HPDE6-E6E7 (cell line): ENCODE data around the gene VENTX.

Experiments
- DNase-seq: peaks from one replicate; pipeline ENCODE4 v3.0.0; 2011; ENCODE audit warnings: missing footprints; ENCODE audit errors: extremely low spot score

VENTX gene

GRCh38 chr10:133271521-133272300 is 34.1 kb downstream of the VENTX start:
- DNase-seq, result no peak

- DNase-seq, result no peak
Observed at GRCh38 chr10:133272301-133272963, 34.8 kb downstream of the VENTX start.

GRCh38 chr10:133272964-133273420 is 35.3 kb downstream of the VENTX start:
- DNase-seq, result no peak

GRCh38 chr10:133273534-133274143 is 36.0 kb downstream of the VENTX start:
- no peak for DNase-seq

GRCh38 chr10:133274751-133275683 is 37.4 kb downstream of the VENTX start:
- peak; percentile 67 for DNase-seq

GRCh38 chr10:133275684-133276092 is 38.0 kb downstream of the VENTX start:
- no peak for DNase-seq

- no peak for DNase-seq
Observed at GRCh38 chr10:133276100-133276434, 38.4 kb downstream of the VENTX start.

- DNase-seq, result no peak
Observed at GRCh38 chr10:133276435-133277201, 39.0 kb downstream of the VENTX start, which contains the start of gene ADAM8. ADAM8 (minus strand) TSS chr10:133276868; CDS start chr10:133276817, 51 bp downstream.

GRCh38 chr10:133277277-133277992 is 39.8 kb downstream of the VENTX start:
- no peak for DNase-seq

- no peak for DNase-seq
Observed at GRCh38 chr10:133277993-133278576, 40.4 kb downstream of the VENTX start.

GRCh38 chr10:133278577-133279265 is 41.1 kb downstream of the VENTX start:
- DNase-seq, result peak; percentile 89

- DNase-seq, result no peak
Observed at GRCh38 chr10:133279326-133280226, 41.9 kb downstream of the VENTX start.

- no peak for DNase-seq
Observed at GRCh38 chr10:133280391-133281059, 42.9 kb downstream of the VENTX start.

GRCh38 chr10:133281084-133281483 is 43.4 kb downstream of the VENTX start:
- DNase-seq, result no peak

GRCh38 chr10:133281628-133282372 is 44.1 kb downstream of the VENTX start:
- no peak for DNase-seq

GRCh38 chr10:133282846-133283390 is 45.3 kb downstream of the VENTX start:
- DNase-seq, result no peak

- no peak for DNase-seq
Observed at GRCh38 chr10:133283931-133284330, 46.3 kb downstream of the VENTX start.
